Dendritic cell treated with granulocyte-macrophage colony-stimulating factor and Interleukin-4, amounts not matched to agents 40 ng/mL and 50 ng/mL, for 4 days (primary cell): ENCODE measurements around the gene SHB.

Experiments
- H3K27ac Mint-ChIP-seq: one replicate; pipeline ENCODE4 v1.8.0; 2022; ENCODE audit warnings: mild to moderate bottlenecking, mixed read lengths
- H3K27me3 Mint-ChIP-seq: one replicate; pipeline ENCODE4 v1.8.0; 2022; ENCODE audit warnings: mild to moderate bottlenecking, mixed read lengths
- H3K36me3 Mint-ChIP-seq: one replicate; pipeline ENCODE4 v1.8.0; 2022; ENCODE audit warnings: low read depth, mixed read lengths
- H3K4me1 Mint-ChIP-seq: one replicate; pipeline ENCODE4 v1.8.0; 2022; ENCODE audit warnings: low read depth, mixed read lengths
- H3K4me3 Mint-ChIP-seq: one replicate; pipeline ENCODE4 v1.8.0; 2022; ENCODE audit warnings: mild to moderate bottlenecking, moderate library complexity, mixed read lengths
- H3K9me3 Mint-ChIP-seq: one replicate; pipeline ENCODE4 v1.8.0; 2022; ENCODE audit warnings: mixed read lengths
- intact Hi-C: fragments of 100-400 bp; cut with micrococcal nuclease; formaldehyde crosslinking; loops from one replicate; pipeline ENCODE4 v1.15.0; 2022

The SHB gene

GRCh38 chr9:38094165-38094564 is 25.1 kb upstream of the SHB start:
- Mint-ChIP-seq H3K27me3 (peaks cover 4% of the 10 kb centered on the region), H3K27ac (no peak overlapping the region), H3K4me3 (no peak overlapping the region), H3K36me3 (no peaks in the 10 kb centered on the region), H3K4me1 (peaks cover 16% of the 10 kb centered on the region), H3K9me3 (no peaks in the 10 kb centered on the region)
- intact Hi-C loops, result no loop called here

GRCh38 chr9:38092656-38093055 is 23.6 kb upstream of the SHB start:
- intact Hi-C loops, result no loop called here
- Mint-ChIP-seq H3K36me3 (no peaks in the 10 kb centered on the region), H3K4me1 (peaks cover 24% of the 10 kb centered on the region), H3K9me3 (no peaks in the 10 kb centered on the region), H3K27ac (no peak overlapping the region), H3K4me3 (no peak overlapping the region), H3K27me3 (no peaks in the 10 kb centered on the region)

GRCh38 chr9:38092200-38092524 is 23.1 kb upstream of the SHB start:
- intact Hi-C loops, result no loop called here
- no peaks in the 10 kb centered on the region for H3K36me3 Mint-ChIP-seq
- no peaks in the 10 kb centered on the region for H3K9me3 Mint-ChIP-seq
- peaks cover 26% of the 10 kb centered on the region for H3K4me1 Mint-ChIP-seq
- no peak overlapping the region for H3K27ac Mint-ChIP-seq
- H3K27me3 Mint-ChIP-seq, result no peaks in the 10 kb centered on the region
- no peak overlapping the region for H3K4me3 Mint-ChIP-seq

GRCh38 chr9:38091310-38092199 is 22.5 kb upstream of the SHB start:
- Mint-ChIP-seq H3K36me3 (no peaks in the 10 kb centered on the region), H3K27me3 (no peaks in the 10 kb centered on the region), H3K4me3 (no peak overlapping the region), H3K9me3 (no peaks in the 10 kb centered on the region), H3K27ac (peak overlapping the region; percentile 48), H3K4me1 (peaks cover 31% of the 10 kb centered on the region)
- intact Hi-C loops, result no loop called here

- intact Hi-C loops, result no loop called here
- Mint-ChIP-seq H3K4me1 (peaks cover 45% of the 10 kb centered on the region), H3K27me3 (no peaks in the 10 kb centered on the region), H3K4me3 (no peak overlapping the region), H3K27ac (no peak overlapping the region), H3K36me3 (no peaks in the 10 kb centered on the region), H3K9me3 (no peaks in the 10 kb centered on the region)
Measured at GRCh38 chr9:38090170-38090569, 21.1 kb upstream of the SHB start.

GRCh38 chr9:38089387-38090165 is 20.5 kb upstream of the SHB start:
- Mint-ChIP-seq H3K4me1 (peaks cover 51% of the 10 kb centered on the region), H3K4me3 (no peak overlapping the region), H3K36me3 (no peaks in the 10 kb centered on the region), H3K27ac (no peak overlapping the region), H3K27me3 (no peaks in the 10 kb centered on the region), H3K9me3 (no peaks in the 10 kb centered on the region)
- intact Hi-C loops, result loop anchor here (2.0 kb wide), 2 partner anchors 71 to 177 kb away; no protein-coding TSS in a partner anchor

- no peaks in the 10 kb centered on the region for H3K9me3 Mint-ChIP-seq
- peaks cover 62% of the 10 kb centered on the region for H3K4me1 Mint-ChIP-seq
- no peaks in the 10 kb centered on the region for H3K27me3 Mint-ChIP-seq
- no peaks in the 10 kb centered on the region for H3K36me3 Mint-ChIP-seq
- H3K4me3 Mint-ChIP-seq, result no peak overlapping the region
- intact Hi-C loops, result loop anchor here (2.0 kb wide), 2 partner anchors 73 to 175 kb away; no protein-coding TSS in a partner anchor
- no peak overlapping the region for H3K27ac Mint-ChIP-seq
Measured at GRCh38 chr9:38088006-38088925, 19.2 kb upstream of the SHB start.

GRCh38 chr9:38086496-38086895 is 17.5 kb upstream of the SHB start:
- Mint-ChIP-seq H3K27ac (peak overlapping the region; percentile 55), H3K4me3 (no peak overlapping the region), H3K9me3 (no peaks in the 10 kb centered on the region), H3K4me1 (peaks cover 70% of the 10 kb centered on the region), H3K36me3 (no peaks in the 10 kb centered on the region), H3K27me3 (no peaks in the 10 kb centered on the region)
- intact Hi-C loops, result no loop called here

GRCh38 chr9:38085308-38085707 is 16.3 kb upstream of the SHB start:
- Mint-ChIP-seq H3K27me3 (no peaks in the 10 kb centered on the region), H3K36me3 (no peaks in the 10 kb centered on the region), H3K4me3 (no peak overlapping the region), H3K4me1 (peaks cover 68% of the 10 kb centered on the region), H3K9me3 (no peaks in the 10 kb centered on the region), H3K27ac (peak overlapping the region; percentile 55)
- intact Hi-C loops, result loop anchor here (2.0 kb wide), 1 partner anchor 15 kb away; no protein-coding TSS in a partner anchor

GRCh38 chr9:38084556-38084880 is 15.5 kb upstream of the SHB start:
- Mint-ChIP-seq H3K27me3 (no peaks in the 10 kb centered on the region), H3K9me3 (no peaks in the 10 kb centered on the region), H3K4me3 (no peak overlapping the region), H3K36me3 (no peaks in the 10 kb centered on the region), H3K4me1 (peaks cover 76% of the 10 kb centered on the region), H3K27ac (peak overlapping the region; percentile 20)
- intact Hi-C loops, result loop anchor here (2.0 kb wide), 1 partner anchor 14 kb away; no protein-coding TSS in a partner anchor

GRCh38 chr9:38083858-38084555 is 15.0 kb upstream of the SHB start:
- no peaks in the 10 kb centered on the region for H3K9me3 Mint-ChIP-seq
- no peaks in the 10 kb centered on the region for H3K36me3 Mint-ChIP-seq
- H3K4me1 Mint-ChIP-seq, result peaks cover 81% of the 10 kb centered on the region
- H3K4me3 Mint-ChIP-seq, result no peak overlapping the region
- peak overlapping the region; percentile 20 for H3K27ac Mint-ChIP-seq
- intact Hi-C loops, result loop anchor here (2.0 kb wide), 1 partner anchor 13 kb away; no protein-coding TSS in a partner anchor
- H3K27me3 Mint-ChIP-seq, result no peaks in the 10 kb centered on the region

GRCh38 chr9:38082446-38083287 is 13.6 kb upstream of the SHB start:
- H3K27ac Mint-ChIP-seq, result peak overlapping the region; percentile 61
- H3K4me3 Mint-ChIP-seq, result no peak overlapping the region
- no peaks in the 10 kb centered on the region for H3K27me3 Mint-ChIP-seq

More at GRCh38 chr9:38082446-38083287, 13.6 kb upstream of the SHB start:
- Mint-ChIP-seq H3K9me3 (no peaks in the 10 kb centered on the region), H3K4me1 (peaks cover 76% of the 10 kb centered on the region), H3K36me3 (no peaks in the 10 kb centered on the region)
- intact Hi-C loops, result no loop called here
